GM13976 (cell line): ENCODE data around the gene NWD2.

Experiments
- DNase-seq: peaks from one replicate; pipeline ENCODE4 v3.0.0; 2012; ENCODE audit warnings: low spot score
- in situ Hi-C: fragments of 300-500 bp; cut with MboI; formaldehyde crosslinking; loops from one replicate; pipeline ENCODE4 v1.12.0; 2022; ENCODE audit warnings: low sequenced_read_pairs, mixed read lengths, inconsistent platforms; ENCODE audit not compliant: unreplicated experiment
- TF ChIP-seq, protein P1 (sequence below): IDR thresholded peaks from 2 replicates; pipeline ENCODE4 v1.5.1; 2012; ENCODE audit warnings: borderline replicate concordance, mild to moderate bottlenecking; ENCODE audit not compliant: insufficient read depth; ENCODE audit errors: extremely low read depth, missing control alignments, control extremely low read depth

The NWD2 gene

DNA sequence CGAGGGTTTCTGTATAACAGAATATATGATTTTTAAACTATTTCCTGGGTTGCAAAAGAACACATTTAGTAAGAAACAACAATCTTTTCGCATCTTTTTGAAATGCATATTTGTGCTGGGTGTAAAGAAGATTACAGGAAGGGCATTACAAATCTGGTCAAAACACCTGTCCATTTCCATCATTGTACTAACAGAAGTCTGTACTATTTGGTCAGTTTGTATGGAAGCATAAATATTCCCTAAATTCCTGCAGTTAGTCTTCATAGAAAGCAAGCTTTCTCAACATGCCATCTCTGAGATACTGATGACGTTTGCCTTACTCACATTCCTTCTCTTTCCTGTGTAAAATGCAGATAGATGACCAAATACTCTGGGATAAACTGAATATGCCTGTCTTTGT lies 203.3 kb downstream of the NWD2 start:
- TF ChIP-seq, protein P1, sequence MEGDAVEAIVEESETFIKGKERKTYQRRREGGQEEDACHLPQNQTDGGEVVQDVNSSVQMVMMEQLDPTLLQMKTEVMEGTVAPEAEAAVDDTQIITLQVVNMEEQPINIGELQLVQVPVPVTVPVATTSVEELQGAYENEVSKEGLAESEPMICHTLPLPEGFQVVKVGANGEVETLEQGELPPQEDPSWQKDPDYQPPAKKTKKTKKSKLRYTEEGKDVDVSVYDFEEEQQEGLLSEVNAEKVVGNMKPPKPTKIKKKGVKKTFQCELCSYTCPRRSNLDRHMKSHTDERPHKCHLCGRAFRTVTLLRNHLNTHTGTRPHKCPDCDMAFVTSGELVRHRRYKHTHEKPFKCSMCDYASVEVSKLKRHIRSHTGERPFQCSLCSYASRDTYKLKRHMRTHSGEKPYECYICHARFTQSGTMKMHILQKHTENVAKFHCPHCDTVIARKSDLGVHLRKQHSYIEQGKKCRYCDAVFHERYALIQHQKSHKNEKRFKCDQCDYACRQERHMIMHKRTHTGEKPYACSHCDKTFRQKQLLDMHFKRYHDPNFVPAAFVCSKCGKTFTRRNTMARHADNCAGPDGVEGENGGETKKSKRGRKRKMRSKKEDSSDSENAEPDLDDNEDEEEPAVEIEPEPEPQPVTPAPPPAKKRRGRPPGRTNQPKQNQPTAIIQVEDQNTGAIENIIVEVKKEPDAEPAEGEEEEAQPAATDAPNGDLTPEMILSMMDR, result no peak
- in situ Hi-C loops, result no loop called here

DNA sequence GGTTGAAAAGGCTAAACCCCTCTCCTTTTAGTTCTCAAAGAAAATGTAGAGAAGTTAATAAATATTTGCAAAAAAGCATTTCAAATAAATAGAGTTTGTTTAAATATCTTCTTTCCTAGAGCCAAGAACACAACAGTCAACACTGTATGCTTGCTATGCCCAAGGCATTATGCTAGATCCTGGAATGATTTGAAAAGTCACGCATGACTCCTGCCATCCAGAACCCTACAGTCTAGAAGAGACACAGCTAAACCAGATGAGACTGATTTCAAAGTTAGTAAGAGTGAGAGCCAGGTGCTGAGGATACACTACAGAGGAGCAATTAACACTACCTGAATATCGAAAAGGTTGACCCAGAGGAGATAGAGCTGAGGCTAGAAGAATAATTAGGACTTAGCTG lies 205.8 kb downstream of the NWD2 start:
- no peak for DNase-seq
- TF ChIP-seq, protein P1, result no peak

More for the DNA sequence above, 203.3 kb downstream of the NWD2 start:
- DNase-seq, result no peak

DNA sequence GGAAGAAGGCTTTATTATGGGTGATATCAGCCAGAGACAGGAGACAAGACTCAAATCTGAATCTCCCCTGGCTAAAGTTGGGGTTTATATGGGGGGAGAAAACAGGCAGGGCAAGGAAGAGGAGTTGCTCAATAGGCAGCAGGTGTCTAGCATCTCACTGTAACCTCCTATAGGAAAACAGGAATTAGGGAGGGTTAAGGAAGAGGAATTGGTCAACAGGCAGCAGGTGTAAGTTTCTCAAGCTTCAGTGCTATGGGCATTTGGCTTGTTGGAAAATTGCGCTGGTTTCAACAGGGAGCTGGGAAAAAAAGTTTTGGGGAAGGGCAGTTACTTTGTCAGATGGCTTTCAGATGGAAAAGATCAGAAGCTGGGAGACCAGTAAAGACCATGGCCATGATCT lies 206.4 kb downstream of the NWD2 start:
- DNase-seq, result no peak
- TF ChIP-seq, protein P1, result no peak
- in situ Hi-C loops, result loop anchor here (10.0 to 25.0 kb wide), 2 partner anchors 114 to 336 kb away; no protein-coding TSS in a partner anchor

More for the DNA sequence above, 205.8 kb downstream of the NWD2 start:
- in situ Hi-C loops, result loop anchor here (10.0 to 25.0 kb wide), 2 partner anchors 114 to 337 kb away; no protein-coding TSS in a partner anchor

DNA sequence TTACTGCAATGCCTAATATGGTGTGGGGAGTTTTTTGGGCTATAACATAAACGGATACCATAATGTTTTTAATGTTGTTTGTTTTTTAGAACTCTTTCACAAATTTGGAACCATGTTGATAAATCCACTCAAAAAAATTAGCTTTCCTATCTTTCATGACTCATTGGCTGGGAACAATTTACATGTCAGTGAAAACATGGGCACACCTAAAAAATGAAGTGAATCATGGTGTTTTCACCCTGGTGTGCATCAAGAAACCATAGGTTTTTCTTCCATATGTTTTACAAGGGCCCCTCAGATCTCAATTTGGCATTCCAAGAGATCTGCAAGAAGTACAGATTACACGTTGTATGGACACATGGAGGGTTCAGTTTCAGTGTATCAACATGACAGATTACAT lies 207.1 kb downstream of the NWD2 start:
- TF ChIP-seq, protein P1, result no peak
- in situ Hi-C loops, result loop anchor here (10.0 to 25.0 kb wide), 2 partner anchors 113 to 336 kb away; no protein-coding TSS in a partner anchor

DNA sequence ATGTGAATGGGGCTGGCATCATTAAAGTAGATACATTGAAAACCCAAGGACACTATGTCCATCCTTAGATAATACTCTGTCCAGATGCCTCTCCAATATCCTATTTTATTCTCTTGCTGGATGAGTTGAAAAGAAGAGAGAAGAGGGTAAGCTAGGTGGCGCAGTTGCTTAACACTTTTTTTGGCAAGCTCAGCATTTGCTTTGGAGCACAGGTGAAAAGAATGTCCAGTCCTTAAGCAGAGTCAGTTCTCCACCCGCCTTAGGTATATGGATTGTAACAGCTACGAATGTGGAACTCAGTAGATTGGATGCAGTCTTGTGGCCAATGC lies 208.4 kb downstream of the NWD2 start:
- DNase-seq, result peak; percentile 76
- in situ Hi-C loops, result loop anchor here (10.0 to 25.0 kb wide), 2 partner anchors 112 to 334 kb away; no protein-coding TSS in a partner anchor
- TF ChIP-seq, protein P1, result peak; percentile 57

More for the DNA sequence above, 207.1 kb downstream of the NWD2 start:
- DNase-seq, result no peak

DNA sequence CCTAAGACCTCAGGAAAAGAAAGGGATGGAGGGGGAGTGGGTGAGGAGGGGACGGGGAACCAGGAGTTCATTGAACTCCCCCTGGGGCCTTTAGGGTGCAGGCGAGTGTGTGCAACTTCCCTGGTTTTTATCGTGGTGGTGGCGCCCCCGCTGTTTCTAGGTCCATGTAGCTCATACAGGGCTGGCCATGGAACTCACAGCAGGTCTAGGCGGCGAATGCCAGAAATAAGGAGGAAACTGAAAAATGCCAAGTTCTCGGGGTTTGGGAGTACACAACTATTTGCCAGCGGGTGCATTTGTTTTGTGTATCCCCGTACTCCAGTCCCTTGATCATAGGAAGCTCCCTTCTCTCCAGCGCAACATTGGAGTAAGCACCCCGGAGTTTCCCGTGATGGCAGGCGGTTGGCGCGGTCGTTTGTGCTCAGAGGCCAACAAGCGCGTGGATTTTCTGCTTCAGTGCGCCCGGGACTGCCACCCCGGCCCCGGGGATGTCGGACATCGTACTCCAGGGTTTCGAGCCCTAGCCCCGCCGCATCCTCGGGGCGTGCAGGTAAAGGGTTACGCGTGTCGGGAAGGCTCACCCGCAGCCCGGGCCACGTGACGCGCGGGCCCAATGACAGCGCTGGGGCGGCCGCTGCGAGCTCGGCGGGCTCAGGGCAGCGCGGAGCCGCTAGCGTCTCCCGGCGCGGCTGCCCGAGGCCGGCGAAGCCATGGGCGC lies 208.9 kb downstream of the NWD2 start:
- TF ChIP-seq, protein P1, result peak; percentile 11
- in situ Hi-C loops, result loop anchor here (10.0 to 25.0 kb wide), 2 partner anchors 111 to 334 kb away; no protein-coding TSS in a partner anchor
- DNase-seq, result peak; percentile 64
